ENCODE results near the gene P2RY2.
"Not testable (repeated sequence)": the region's sequence is repeated elsewhere in the genome, so short reads cannot be mapped to it uniquely, and the experiment has no call there.

P2RY2 gene

DNA sequence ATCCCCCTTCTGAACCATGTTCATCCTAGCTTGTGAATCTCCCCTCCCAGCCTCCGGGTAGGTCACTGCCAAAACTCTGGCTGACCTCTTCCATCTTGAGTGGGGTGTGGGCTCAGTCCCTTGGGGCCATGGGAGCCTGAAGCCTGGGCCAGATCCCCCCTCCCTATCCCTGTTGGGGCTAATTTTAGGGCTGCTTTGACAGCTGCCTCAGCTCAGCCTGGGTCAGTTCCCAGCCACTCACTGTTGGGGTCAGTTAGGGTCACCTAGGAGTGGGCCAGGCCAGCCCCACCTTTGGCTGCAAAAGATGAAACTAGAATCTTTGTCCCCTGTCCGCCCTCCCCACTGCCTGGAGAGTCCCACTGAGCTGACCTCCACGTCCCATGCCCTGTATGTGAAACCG, 29.8 kb upstream of the P2RY2 start:
- no peak for DNase-seq

DNA sequence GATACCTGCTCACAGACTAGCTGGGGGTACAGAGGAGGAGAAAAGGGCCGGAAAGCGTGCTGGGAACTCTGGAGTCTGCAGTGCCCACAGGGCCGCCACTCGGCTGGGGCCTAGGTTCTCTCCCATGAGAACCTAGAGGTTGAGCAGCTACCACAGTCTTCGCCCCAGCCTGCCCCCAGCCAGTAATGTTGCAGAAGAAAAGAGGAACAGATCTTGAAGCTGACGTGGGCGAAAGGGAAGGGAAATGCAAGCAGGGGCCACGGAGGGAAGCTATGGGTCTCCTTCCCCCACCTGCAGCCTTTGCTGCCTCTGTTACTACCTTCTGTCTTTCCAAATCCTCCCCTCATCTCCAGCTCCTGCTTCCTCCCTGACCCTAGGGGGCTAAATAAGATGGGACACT, 28.8 kb upstream of the P2RY2 start:
- DNase-seq: no peak

DNA sequence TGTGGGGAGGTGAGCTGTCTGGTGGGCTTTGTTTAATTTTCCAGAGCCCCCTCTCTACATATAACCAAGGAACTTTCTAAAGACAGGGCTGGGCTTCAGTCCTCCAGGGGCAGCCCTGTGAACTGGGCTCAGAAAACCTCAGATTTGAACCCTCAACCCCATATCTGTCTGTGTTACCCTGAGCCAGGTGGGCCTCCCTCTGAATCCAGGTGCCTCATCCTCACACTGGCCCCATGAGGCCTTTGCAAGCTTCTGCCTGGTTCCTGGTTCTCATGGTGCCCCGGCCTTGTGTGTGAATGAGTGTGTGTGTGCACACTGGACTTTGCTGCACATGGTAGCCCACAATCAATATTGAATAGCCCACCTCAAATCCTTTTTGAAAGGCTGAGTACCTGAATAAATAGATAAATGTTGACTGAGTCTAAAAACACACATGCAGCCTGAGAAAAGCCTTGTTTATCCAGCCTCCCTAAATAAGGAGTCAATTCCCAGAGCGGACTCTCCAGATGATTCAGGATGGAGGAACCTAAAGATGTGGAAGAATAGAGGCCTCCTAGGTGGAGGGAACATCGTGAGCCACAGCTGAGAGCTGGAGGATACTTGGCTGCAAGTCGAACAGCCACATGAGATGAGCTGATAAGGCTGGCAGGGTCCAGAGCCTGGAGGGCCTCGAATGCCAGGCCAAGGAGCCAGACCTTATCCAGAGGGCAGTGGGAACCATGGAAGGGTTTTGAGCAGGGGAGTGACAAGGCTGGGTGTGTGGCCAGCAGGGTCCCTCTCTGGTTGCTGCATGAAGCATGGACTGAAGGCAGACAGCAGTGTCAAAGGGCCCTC, 28.1 kb upstream of the P2RY2 start:
- no peak for DNase-seq

DNA sequence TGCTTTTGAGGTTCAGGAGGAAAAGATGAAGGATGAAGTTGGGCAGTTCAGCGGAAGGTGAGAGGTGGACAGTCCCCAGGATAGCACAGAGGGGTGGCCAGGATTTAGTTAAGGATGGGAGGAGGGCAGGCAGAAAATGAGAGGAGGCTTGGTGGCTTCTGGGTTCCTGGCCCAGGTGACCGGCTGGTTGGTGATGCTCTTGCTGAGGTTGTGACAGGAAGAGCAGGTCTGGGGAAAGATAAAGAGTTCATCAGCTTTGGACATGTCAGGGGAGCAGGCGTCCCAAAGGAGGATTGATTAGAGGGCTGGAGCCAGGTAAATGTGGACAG, 27.6 kb upstream of the P2RY2 start:
- DNase-seq: no peak

DNA sequence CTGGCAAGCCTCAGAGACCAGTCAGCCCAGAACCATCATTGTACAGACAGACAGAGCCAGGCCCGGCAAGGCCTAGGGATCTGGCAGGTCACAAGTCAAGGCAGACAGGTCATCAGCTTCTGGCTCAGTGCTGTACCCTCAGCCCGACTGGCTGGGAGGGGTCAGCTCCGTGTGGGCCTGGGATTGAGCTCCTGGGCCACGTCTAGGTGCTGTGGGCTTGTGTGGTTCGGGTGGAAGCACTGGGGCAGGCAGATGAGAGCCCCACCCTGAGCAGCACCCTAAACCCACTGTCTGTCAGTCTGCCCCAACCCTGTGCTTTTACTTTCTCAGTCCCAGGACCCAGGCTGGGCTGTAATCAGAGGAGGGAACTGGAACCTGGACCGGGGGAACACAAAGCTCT, 26.9 kb upstream of the P2RY2 start:
- DNase-seq: no peak

DNA sequence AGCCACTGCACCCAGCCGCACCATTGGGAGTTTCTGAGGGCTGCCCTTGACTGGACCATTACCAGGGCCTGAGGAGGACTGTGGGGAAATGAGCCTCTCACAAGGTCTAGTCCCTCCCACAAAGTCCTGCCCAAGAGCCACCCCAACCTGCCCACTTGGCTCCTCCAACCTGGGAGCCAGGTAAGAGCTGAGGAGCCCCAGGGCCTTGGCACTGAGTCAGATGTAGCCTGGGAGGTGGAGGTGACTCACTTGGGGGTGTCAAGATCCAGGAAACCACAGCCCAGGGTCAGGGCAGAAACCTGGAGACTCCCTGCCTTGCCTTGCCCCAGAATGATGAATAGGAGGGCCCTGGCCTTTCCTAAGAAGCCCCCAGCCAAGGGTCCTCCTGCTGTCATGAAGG, 25.8 kb upstream of the P2RY2 start:
- DNase-seq: no peak

DNA sequence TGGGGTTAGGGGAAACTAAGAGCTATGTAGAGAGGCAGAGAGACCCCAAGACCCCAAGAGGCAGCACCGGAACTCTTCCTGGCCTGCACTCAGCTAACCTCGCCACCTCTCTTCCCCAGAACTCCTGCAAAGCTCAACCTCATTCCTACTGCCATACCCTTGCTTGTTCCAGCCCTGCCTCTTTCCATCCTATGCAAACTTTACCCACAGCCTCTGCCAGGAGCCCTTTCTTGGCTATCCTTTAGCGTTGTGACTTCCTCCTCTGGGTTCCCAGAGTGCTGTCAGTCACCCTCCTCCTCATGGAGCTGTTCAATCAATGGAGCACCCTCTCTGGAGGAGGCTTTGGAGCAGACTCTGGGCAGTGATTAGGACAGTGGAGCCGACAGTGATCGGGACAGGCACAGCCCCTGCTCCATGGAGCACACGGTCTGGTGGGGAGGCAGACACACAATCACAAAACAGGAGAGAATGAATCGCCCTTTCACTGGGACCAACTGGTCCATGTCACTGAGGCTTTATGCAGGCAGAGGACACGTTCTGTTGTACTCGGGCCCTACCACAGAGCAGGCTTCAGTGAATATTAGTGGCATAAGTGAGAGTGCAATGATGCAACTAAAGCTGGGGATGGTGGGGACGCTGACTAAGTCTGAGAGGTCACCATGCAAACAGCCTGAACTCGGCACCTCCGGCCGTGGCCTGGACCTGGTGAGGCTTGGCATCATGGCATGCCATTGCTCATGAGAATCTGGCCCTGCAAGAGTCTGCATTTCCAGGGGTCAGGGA, 24.6 kb upstream of the P2RY2 start:
- no peak for DNase-seq

DNA sequence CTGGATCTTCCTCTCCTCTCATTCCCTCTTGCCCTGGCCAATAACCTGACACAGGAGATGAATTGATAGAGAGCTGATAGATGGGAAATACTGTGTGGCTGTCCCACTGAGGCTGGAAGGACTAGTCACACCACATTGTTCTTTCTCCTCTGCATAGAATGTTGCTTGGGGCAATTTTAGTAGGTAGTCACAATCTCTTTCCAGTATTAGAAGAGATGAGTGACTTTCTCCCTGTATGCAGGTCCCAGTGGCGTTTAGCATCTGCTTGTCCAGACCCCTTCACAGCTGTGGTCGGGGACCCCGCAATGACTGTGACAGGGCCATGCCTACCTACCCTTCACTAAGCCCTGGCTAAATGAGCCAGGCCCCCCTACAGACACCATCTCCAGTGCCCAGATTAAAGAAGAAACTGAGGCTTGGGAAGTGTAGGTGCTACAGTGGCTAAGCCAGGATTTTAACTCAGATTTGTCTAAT, 24.0 kb upstream of the P2RY2 start:
- no peak for DNase-seq

DNA sequence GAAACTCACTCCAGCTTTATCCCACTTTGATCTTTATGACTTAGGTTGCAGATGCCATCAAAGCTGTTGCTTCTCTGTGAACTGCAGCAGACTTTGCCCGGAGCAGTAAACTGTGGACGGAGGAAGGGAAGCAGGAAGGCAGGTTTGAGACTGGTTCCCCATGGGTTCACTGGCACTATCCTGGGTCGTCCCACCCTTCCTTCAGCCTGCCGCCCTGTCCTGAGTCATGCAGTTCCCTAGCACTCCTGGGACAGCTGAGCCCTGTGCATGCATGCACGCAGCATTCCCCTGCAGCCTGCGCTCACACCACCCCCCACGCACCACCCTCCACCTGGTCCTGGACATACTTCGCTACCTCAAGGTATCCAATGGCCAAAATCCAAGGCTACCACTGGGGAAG, 23.5 kb upstream of the P2RY2 start:
- no peak for DNase-seq

DNA sequence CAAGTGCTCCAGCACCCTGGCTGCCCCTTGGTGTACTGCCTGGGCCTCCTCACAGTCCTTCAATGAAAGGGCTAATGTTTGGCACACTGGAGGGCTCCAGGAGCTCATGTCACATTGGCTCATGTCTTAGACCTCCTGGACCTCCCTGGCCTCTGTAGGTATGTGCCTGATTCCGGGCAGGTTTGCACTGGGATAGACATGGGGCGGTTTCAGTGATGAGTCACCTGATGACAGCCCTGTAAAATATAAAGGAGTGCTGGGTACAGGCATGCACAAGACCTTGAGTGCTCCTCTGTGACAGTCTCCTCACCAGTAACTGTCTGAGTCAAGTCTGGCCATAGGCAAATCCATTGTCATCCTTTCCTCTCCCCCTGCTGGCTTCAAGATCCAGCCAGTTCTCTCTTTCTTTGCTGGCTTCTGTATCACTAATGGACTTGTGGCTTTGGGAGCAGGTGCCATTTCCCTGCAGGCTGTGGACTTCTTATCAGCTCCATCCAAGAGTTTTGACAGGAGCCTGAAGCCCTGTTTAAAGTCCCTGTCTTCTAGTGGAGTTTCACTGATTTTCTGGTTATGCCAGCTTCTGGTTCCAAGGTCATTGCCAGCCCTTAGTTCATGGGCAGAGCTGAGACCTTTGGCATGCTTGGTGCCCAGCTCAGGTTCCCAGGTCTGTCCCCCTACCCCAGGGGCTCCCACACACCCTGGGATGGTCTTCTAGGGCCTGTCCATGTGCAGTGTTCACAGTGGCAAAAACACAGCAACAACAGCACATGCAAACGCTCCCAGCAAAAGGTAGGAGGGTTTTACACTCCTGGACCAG, 22.7 kb upstream of the P2RY2 start:
- DNase-seq: no peak

DNA sequence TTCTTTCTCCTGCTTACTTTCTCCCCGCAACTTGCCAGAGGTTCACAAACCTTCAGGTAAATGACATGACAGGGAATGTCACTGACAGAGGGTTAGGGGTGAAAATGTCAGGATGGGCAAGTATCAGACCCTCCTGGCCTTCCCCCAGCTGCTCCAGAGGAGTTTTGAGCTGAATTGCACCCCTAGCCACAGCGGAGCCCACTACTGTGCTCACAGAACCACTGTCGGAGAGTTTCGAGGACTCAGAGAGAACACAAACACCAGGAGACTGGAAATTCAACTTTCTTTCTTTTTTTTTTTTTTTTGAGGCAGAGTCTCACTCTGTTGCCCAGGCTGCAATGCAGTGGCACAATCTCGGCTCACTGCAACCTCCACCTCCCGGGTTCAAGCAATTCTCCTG, 21.5 kb upstream of the P2RY2 start:
- DNase-seq: no peak

DNA sequence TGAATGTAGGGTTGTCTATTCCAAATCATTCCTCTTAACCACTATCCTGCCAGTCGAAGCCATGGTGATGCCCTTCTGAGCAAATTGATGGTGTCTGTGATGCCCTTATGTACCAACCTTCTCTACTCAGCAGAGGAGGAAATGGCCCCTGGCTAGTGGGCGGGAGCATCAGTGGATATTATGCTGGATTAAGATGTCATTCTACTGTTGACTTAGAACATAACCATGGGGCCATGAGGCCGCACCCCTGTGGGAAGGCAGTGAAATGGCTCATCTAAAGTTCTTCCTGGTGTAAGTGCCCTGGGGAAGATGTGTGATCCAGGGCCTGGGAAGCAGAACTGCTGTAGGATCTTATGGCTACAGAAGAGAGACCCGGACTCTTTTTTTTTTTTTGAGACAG, 20.7 kb upstream of the P2RY2 start:
- DNase-seq: no peak

DNA sequence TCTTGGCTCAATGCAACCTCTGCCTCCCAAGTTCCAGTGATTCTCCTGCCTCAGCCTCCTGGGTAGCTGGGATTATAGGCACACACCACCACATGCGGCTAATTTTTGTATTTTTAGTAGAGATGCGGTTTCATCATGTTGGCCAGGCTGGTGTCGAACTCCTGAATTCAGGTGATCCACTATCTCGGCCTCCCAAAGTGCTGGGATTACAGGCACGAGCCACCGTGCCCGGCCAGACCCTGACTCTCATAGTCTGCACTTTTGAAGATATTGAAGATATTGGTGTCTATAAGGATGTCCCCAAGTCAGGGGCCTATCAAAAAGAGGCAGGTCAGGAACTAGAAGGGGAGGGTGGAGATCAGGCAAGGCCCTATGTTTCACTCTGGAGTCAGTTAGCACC, 20.3 kb upstream of the P2RY2 start:
- not testable (repeated sequence) for DNase-seq

DNA sequence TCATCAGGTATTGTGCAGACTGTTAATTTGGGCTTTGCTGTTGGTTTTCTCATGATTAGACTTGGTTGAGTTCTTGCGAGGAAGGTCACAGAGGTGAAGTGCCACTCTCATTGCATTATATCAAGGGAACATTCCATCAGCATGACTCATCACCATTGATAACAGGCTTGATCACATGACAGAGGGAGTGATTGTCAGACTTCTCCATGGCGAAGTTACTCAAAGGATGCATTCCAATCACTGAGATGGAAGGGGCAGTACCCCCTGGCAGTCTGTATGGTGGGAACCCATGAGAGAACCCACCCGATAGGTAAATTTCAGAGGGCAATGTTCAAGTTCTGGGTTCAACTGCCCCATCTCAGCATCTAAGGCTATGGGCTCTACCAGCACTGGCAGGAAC, 19.4 kb upstream of the P2RY2 start:
- no peak for DNase-seq

DNA sequence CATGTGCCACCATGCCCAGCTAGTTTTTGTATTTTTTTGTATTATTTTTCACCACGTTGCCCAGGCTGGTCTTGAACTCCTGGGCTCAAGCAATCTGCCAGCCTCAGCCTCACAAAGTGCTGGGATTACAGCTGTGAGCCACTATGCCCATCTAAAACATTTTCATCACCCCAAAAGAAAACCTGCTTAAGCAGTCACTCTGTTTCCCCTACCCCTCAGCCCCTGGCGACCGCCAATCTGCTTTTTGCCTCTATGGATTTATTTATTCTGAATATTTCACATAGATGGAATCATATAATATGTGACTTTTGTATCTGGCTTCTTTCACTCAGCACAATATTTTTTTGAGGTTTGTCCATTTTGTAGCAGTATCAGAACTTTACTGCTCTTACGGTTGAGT, 18.6 kb upstream of the P2RY2 start:
- DNase-seq: no peak

DNA sequence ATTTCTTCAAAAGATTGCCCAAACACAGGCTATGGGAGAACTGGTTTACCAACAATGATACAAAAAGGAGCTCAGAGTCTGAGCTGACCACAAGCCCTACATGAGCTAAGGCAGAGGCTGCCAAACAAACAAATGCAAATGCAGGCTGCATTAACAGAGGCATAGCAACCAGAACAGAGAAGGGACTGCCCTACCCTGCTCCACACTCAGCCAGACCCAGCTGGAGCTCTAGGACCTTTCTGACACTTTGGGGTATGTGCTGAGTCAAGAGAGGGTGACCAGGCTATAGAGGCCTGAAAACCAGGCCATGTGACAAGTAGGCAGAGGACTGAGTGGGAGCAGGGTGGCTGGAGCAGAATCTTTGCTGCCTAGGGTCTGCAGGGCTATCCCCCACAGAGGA, 17.8 kb upstream of the P2RY2 start:
- DNase-seq: no peak

DNA sequence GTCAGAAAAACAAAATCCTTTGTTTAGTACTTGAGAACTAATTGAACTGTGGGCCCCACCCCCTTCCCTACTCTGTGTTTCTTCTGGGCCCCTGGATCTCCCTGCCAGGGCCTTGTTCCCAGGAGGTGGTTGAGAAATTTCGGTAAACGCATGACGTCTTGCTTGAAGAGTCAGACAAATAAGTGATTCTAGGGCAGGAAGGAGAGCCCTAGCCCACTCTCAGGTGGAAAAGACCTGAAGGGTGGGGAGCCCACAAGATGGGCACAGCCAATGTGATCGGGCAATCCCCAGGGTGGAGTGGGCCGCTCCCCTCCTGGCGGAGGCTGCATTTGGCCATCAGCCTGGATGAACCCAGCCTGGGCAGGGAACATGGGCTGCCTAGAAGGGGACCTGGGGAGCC, 16.8 kb upstream of the P2RY2 start:
- DNase-seq: no peak

DNA sequence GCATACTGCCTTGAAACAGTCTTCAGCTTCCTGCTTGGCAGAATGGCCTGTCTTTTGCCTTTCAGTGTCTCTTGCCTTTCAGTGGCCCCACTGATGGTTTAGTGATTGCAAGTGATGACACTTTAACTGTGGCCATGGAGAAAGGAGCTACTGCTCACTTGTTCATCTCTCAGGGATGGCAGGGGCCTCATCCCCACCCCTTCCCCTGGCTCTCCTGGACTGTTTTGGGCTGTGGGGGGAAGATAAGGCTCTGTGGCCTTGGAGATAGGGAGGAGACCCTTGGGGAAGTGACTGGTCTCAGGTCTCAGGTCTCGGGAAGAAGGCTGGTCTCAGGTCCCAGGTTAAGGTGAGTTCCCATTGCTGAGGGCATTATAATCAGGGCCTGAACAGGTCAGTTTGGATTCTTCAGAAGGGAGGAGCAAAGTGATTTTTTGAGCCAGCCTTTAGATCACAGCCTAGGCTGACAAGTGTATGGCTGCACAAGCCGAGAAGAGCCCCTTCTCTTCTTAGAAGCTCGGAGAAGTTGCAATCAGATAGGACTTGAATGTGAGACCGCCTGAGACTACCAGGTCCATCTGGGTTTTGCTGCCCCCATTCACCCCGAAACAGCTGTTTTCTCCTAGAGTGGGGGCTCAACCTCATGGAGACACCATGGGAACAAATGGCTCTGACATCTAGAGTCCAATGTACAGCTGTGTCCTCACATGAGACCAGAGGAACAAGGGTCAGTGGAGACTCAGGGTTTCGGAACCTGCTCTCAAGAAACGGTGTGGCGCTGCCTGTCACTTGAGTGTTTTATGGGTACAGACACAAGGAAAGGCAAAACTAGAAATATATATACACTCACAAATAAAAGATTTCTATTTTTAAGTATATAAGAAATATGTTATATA, 15.9 kb upstream of the P2RY2 start:
- no peak for DNase-seq

DNA sequence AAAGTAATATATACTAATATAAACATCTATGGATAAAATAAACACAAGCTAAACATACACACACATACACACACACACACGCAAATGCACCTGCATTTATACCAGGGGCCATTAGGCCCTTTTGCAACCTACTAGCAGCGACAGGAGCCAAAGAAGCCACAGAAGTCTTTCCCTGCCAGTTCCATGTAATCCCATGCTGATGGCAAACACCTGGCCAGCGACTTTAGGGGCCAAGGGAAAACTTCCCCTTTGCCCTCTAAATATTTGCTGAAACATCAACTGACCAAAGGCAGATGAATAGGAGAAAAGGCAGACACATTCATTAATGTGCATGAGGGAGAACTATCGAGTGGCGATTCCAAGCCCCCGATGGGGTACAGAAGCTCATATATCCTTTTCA, 14.8 kb upstream of the P2RY2 start:
- no peak for DNase-seq

DNA sequence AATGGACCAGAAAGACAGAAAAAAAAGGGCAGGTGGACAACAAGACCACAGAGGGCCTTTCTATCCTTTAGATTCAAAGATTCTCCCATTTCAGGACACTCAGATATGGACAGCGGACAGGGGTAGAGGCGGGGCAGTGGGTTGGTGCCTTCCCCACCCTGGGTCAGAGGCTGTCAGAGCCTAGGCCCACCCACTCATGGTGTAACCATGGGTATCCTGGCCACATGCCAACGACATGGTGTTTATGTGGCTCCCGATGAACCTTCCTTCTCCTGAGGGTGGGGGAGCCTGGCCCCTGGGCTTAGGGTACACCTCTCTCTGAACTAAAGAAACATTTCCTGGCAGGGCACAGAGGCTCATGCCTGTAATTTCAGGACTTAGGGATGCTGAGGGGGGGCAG, 14.3 kb upstream of the P2RY2 start:
- no peak for DNase-seq

DNA sequence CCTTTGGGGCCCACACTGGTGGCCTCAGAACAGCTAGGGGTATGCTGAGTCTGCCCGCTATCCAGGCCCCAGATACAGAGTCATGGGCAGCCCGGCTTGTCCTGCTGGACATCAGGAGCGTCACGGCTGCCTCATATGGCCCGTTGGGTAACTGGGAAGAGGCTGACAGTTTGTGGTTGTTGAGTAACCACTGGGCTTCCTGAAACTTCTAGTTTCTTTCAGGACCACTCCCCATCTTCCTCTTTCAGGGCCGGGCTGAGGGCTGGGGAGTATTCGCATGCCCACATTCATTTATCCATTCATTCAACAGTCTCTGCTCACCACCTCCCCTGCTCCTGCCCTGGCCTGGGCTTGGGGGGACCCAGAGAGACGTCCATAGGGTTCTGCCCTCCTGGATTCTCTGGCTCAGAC, 13.4 kb upstream of the P2RY2 start:
- DNase-seq: no peak

DNA sequence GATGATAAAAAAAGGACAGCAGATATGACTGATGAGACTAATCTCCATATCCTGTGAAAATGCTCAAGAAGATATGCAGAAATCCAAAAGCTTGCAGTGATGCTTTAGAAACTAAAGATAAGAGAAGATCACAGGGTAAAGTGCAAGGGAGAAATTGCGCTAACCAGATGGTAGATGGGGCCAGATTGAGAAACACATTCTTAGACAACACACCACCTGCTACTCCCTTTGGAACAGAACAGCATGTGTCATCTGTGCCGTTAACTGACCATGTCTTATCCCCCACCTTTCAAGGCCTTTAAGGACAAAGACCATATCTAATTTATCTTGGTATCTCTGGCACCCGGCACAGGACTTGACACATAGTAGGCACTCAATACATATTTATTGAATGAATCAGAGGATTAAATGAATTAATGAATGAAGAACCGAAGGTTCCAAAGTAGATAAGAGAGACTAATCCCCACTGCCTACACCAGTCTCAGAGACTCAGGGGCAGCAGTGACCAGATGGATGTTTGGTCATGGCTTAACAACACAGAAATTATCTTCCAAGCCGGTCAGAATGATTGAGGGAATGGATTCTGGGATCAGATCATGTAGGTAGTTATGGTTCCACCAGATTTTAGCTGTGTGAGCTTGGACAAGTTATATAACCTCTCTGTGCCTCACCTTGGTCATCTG, 12.3 kb upstream of the P2RY2 start:
- DNase-seq: no peak

All from T-helper 1 cell (primary cell).